ENCODE measurements around the gene MCAT.

- no peak for TF ChIP-seq CTCF (IDR thresholded peaks at IDR 0.05)
- no peak for TF ChIP-seq POLR2A (IDR thresholded peaks at IDR 0.05)
Measured at GRCh38 chr22:43182118-43182517, 38.9 kb upstream of the MCAT start.
